Suprapubic skin (tissue), 4 donors: ENCODE measurements around the gene KIF22. TPM values are rescaled to one million over a fixed set of nuclear protein-coding genes. Genes with fewer than 3 reads are reported as not detected.

ENCODE experiments used
- DNase-seq, 2 donors: peaks; one replicate each; pipeline ENCODE4 v3.0.0-alpha.2; 2019; ENCODE audit warnings: low spot score in 2 of 2
- H3K27ac ChIP-seq: fragments of 200-600 bp; sonication (generic); one replicate; pipeline ENCODE4 v1.5.1; 2019
- H3K27me3 ChIP-seq: fragments of 200-600 bp; sonication (generic); one replicate; pipeline ENCODE4 v1.5.1; 2019
- H3K36me3 ChIP-seq: fragments of 200-600 bp; sonication (generic); one replicate; pipeline ENCODE4 v1.5.1; 2019
- H3K4me1 ChIP-seq: fragments of 200-600 bp; sonication (generic); one replicate; pipeline ENCODE4 v1.5.1; 2019
- H3K4me3 ChIP-seq: fragments of 200-600 bp; sonication (generic); one replicate; pipeline ENCODE4 v1.5.1; 2019; ENCODE audit warnings: mild to moderate bottlenecking
- H3K9me3 ChIP-seq: fragments of 200-600 bp; sonication (generic); one replicate; pipeline ENCODE4 v1.5.1; 2019
- CTCF ChIP-seq, 2 donors: fragments of 200-600 bp in 1 of 2; fragments of 450-650 bp in 1 of 2; sonication (generic) in 1 of 2; IDR thresholded peaks; one replicate each; pipeline ENCODE4 v1.5.1; 2016 to 2019; ENCODE audit warnings: antibody characterized with exemption in 2 of 2, mild to moderate bottlenecking in 1 of 2, moderate library complexity in 1 of 2
- EP300 ChIP-seq: sonication (generic); formaldehyde crosslinking; IDR thresholded peaks from one replicate; pipeline ENCODE4 v1.6.1; 2017; ENCODE audit warnings: antibody characterized with exemption
- POLR2A ChIP-seq, 2 donors: fragments of 450-650 bp; IDR thresholded peaks; one replicate each; pipeline ENCODE4 v1.6.1; 2017; ENCODE audit warnings: antibody characterized with exemption in 2 of 2, mild to moderate bottlenecking in 2 of 2, moderate library complexity in 2 of 2
- POLR2AphosphoS5 ChIP-seq, 3 donors: sonication (generic); formaldehyde crosslinking; IDR thresholded peaks; one replicate each; pipeline ENCODE4 v1.6.1; 2017; ENCODE audit warnings: antibody characterized with exemption in 3 of 3
- WGBS: methylation state at CpG from one replicate; pipeline ENCODE4 v1.1.5; 2018; 5-methylcytosine and 5-hydroxymethylcytosine counted together
- total RNA-seq, 4 donors: library from RNA; depleted of rRNA; stranded (reverse); fragments of >200 nt; gene quantifications; one replicate each; pipeline ENCODE4 v1.1.0, GENCODE V29; 2016

Gene KIF22
- total RNA-seq, 4 donors from 2014 or later = 42.8 to 65.7 (median 55.1) TPM

DNA sequence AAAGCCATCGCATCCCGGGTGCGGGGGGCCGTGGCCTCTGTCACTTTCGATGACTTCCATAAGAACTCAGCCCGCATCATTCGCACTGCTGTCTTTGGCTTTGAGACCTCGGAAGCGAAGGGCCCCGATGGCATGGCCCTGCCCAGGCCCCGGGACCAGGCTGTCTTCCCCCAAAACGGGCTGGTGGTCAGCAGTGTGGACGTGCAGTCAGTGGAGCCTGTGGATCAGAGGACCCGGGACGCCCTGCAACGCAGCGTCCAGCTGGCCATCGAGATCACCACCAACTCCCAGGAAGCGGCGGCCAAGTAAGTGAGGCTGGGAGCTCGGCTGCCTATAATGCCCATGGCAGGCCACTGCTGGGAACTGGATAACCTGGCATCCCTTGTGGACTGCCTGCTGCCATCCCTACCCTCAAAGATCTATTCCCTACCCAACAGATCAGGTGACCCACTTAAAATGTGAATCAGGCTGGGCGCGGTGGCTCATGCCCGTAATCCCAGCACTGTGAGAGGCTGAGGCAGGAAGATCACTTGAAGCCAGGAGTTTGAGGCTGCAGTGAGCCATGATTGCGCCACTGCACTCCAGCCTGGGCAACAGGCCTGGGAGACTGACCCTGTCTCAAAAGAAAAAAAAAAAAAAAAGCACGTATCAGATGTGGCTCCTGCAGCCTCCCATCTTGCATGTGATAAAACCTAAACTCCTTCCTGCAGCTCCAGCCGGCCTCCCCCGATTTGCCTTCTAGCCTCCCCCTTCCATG, 54.2 kb downstream of the KIF22 start:
- peaks cover 80% of the 10 kb centered on the region for H3K36me3 ChIP-seq

DNA sequence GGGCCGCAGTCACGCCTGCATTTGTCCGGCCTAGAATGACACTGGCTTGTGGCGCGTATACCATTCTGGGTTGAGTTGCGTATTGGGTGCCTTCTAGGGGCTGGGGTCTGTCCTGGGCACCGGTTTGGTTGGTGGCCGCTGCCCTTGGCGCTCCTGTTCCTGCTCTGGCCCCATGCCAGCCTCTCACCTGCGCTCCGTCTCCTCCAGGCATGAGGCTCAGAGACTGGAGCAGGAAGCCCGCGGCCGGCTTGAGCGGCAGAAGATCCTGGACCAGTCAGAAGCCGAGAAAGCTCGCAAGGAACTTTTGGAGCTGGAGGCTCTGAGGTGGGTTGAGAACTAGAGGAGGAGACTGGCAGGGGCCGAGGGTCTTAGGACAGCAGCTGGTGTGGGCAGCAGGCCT, 55.1 kb downstream of the KIF22 start:
- no peak for DNase-seq
- H3K4me1 ChIP-seq = peaks cover 5% of the 10 kb centered on the region
- 86% methylated on average over 18 of the region's 18 CpGs for WGBS
- no peak overlapping the region for H3K27ac ChIP-seq
- TF ChIP-seq CTCF (IDR thresholded peaks at IDR 0.05) (no peak), POLR2AphosphoS5 (IDR thresholded peaks at IDR 0.05) (no peak), EP300 (no peak), POLR2A (IDR thresholded peaks at IDR 0.05) (no peak)
- no peak overlapping the region for H3K4me3 ChIP-seq
- no peaks in the 10 kb centered on the region for H3K9me3 ChIP-seq
- no peaks in the 10 kb centered on the region for H3K27me3 ChIP-seq
- H3K36me3 ChIP-seq = peaks cover 71% of the 10 kb centered on the region

More for the DNA sequence above, 54.2 kb downstream of the KIF22 start:
- Histone ChIP-seq H3K4me1 (peaks cover 5% of the 10 kb centered on the region), H3K27ac (no peak overlapping the region), H3K9me3 (no peaks in the 10 kb centered on the region), H3K4me3 (no peak overlapping the region), H3K27me3 (no peaks in the 10 kb centered on the region)
- no peak for DNase-seq
- TF ChIP-seq CTCF (IDR thresholded peaks at IDR 0.05) = no peak
- TF ChIP-seq POLR2A (IDR thresholded peaks at IDR 0.05) = no peak
- no peak for TF ChIP-seq POLR2AphosphoS5 (IDR thresholded peaks at IDR 0.05)
- TF ChIP-seq EP300 = no peak
- WGBS = 86% methylated on average over 12 of the region's 28 CpGs

- TF ChIP-seq CTCF (IDR thresholded peaks at IDR 0.05) (peak; percentile 48 to 90), POLR2A (IDR thresholded peaks at IDR 0.05) (no peak)
- Histone ChIP-seq H3K27ac (no peak overlapping the region), H3K27me3 (no peaks in the 10 kb centered on the region), H3K36me3 (peaks cover 46% of the 10 kb centered on the region), H3K4me1 (peaks cover 5% of the 10 kb centered on the region), H3K9me3 (no peaks in the 10 kb centered on the region), H3K4me3 (no peak overlapping the region)
- 62% methylated on average over 8 of the region's 15 CpGs for WGBS
- peak; percentile 85 to 86 for DNase-seq
Observed at GRCh38 chr16:29848420-29849297, 58.1 kb downstream of the KIF22 start.

- WGBS = 56% methylated on average over 5 of the region's 5 CpGs
- Histone ChIP-seq H3K27ac (no peak overlapping the region), H3K9me3 (no peaks in the 10 kb centered on the region), H3K27me3 (no peaks in the 10 kb centered on the region), H3K4me1 (peaks cover 5% of the 10 kb centered on the region), H3K36me3 (peaks cover 38% of the 10 kb centered on the region), H3K4me3 (no peak overlapping the region)
- DNase-seq = no peak
- no peak for TF ChIP-seq POLR2A (IDR thresholded peaks at IDR 0.05)
Observed at GRCh38 chr16:29849505-29849904, 59.0 kb downstream of the KIF22 start.

DNA sequence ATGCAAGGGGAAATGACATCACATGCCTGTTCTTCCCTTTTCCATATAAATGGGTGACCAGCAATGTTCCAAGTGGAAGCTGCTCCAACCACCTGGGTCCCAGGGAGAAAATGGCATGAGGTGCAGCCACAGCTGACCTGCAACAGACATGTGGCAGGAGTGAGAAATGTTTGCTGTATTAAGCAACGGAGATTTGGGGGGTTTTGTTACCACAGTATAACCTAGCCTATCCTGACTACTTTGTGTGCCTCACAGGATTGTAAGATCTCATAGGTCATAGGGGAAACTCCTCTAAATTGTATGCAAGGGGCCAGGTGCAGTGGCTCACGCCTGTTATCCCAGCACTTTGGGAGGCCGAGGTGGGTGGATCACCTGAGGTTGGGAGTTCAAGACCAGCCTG, 60.4 kb downstream of the KIF22 start:
- TF ChIP-seq EP300 (no peak), POLR2A (IDR thresholded peaks at IDR 0.05) (no peak), POLR2AphosphoS5 (IDR thresholded peaks at IDR 0.05) (no peak), CTCF (IDR thresholded peaks at IDR 0.05) (no peak)
- no peak for DNase-seq
- Histone ChIP-seq H3K27ac (no peak overlapping the region), H3K9me3 (no peaks in the 10 kb centered on the region), H3K4me3 (no peak overlapping the region), H3K27me3 (no peaks in the 10 kb centered on the region), H3K4me1 (peaks cover 5% of the 10 kb centered on the region), H3K36me3 (peaks cover 23% of the 10 kb centered on the region)
- 92% methylated on average over 3 of the region's 3 CpGs for WGBS
